ENCODE data around the gene ZMYND10.

ZMYND10 gene

DNA sequence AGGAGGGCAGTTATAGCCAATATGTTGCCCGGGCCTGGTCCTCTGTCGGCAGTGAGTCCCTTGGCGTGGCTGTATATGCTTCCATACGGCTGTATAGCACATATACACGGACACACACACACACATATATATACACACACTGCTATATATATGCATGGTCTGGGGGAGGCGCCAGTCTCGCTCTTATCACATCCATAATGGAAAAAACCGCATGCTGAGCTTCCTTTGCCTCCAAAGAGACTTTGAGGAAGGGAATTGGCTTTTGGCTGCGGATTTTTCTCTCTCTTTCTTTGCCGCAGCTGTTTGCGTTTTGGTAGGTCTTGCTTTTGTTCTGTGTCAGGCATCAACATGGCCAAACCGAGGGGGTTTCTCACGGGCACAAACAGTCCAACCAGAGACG lies 25.1 kb upstream of the ZMYND10 start:
- no peak for DNase-seq

DNA sequence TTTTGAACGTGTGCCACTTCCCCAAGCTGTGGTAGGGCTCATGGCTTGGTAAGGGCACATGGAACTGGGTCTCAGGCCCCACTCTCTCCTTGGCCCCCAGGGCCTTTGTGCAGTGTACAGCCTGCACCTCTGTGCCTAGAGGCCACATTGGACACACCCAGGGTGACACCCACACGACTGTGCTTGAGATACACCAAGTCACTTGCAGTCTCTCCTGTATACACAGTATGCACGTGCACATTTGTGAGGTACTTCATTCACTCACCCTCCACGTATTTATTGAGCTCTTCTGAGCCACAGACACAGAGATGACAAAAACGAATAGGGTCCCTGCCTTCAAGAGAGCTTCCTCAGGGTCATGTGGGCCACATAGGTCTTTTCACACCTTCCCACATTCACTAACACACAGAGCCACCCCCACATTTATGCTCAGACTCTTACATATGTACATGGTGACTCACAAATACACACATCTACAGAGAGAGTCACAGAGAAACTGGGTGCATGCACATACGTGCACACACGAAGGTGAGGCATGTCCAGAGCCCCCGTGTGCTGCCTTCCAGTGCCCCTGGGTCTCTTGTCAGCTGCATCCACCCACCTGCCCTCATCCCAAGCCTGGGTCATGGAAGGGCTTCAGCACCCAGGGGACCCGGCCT lies 23.6 kb upstream of the ZMYND10 start:
- no peak for DNase-seq

DNA sequence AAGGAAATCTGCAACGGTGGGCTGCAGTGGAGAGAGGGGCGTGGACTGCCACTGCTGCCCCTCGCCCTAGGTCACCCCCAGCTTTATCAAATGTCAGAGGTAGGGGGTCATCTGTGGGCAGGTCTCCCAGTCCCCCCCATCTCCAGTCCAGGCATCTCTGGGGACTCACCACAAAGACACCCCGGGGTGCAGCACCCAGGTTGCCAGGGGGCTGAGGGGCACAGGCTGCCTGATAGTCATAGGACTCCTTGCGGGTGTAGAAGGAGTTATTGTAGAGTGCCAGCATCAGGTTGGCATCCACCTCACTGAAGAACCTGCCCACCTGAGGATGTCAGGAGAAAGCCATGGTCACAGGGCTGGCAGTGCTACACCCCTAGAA lies 20.3 kb upstream of the ZMYND10 start:
- DNase-seq, result no peak

DNA sequence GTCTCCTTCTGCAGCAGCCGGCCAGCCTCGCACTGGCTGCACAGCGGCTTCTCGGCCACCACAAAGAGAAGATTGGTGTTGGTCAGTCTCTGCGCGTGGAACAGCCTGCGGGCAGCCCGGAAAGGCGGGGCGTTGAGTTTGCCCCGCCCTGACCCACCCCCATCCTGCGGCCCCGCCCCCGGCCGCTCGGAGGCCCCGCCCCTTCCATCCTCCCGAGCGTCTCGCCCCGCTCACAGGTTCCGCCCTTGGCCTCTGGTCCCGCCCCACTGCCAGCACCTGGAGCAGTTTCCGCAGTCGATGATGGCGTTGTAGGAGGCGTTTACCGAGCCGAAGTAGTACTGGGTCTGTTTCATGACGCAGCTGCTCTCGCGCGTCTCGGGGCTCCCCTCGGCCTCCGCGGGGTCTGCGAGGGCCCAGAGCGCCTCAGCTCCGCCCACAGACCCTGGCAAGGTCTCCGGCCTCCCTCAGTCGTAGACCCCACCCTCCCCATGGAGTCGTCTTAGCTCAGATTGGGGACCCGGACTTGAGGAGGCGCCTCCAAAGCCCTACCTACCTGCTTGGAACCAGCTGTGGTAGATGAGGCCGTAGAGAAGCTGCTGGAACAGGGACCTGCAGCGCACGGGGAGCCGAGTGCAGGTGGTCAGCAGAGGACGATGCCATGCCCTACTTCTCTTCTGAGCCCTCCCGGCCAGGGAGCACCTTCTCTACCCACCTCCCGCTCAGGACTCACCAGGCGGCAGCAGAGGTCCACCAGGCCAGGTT lies 19.7 kb upstream of the ZMYND10 start:
- peak; percentile 81 for DNase-seq

DNA sequence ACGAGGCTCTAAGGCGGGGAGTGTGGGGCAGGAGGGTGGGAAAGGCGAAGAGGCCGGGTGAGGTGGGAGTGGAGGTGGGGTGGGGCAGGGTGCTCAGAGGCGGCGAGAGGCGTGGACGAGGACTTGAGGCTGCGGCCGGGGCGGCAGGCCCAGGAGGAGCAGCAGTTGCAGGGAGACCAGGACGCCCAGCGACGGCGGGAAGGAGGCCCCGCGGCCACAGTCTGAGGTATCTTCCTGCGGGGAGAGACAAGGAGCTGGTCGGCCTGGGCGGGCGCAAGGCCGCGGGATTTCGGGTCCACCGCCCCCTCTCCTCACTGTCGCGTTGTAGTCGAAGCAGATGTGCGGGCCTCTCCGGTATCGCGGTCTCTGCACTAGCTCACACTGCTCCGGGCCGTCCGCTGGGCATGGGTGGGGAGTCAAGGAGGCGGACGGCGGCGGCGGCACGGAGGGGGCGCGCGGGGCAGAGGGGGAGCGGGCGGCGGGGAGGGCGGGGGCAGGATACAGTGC lies 19.1 kb upstream of the ZMYND10 start:
- DNase-seq, result peak; percentile 30

DNA sequence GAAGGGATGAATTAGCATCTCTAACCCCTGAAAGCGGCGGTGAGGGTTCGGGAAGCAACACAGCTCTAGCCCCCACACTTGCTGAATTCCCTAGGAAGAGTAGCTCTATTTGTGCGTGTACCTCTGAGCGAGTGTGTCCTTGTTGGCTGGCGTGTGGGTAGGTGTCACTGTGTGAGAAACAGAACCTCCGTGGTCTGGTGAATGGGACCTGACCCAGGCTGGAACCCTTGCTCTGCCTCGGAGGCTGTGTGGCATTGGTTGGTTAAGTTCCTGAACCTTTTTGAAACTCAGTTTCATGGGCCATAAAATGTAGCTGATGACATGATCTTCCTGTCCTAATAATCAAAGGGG lies 14.2 kb upstream of the ZMYND10 start:
- DNase-seq, result no peak

DNA sequence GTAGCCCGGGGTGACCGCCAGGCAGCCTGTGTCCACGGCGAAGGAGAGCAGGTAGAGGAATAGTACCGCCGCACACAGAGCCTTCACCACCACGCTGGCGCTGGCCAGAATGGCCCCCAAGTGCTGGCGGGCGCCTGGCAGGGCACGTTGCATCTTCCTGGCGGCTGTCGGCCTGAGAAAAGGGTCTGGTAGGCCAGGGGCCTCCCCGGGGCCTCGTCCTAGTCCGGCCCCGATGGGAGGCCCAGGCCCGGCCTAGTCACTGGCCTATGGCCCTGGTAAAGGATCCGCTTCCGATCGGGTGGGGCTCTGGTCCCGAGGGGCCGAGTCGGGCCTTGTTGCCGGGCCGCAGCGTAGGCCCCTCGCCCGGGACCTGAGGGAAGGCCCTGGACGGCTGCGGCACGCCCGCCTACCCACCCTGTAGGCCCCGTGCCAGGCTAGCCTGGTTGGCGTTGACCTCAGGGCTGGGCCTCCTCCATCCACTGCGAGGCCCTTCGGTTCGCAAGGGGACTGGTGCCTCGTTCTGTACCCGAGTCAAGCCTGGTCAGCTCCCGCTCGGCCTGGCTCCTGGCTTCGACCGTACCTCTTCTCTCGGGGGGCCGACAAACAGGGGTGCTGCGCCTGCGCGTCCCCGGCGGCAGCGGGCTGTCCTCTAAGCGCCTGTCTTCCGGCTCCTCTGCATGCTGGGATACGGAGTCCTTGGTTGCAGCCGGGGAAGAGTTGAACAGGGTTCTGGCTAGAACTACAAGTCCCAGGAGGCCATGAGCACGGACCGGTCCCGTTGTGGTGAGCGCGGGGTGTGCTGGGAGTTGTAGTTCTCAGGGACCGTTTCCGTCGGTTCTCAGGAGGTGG lies 13.6 kb upstream of the ZMYND10 start, which contains the start of gene TMEM115:
Gene TMEM115 (minus strand): TSS at position 611 of the 849 bp plus-strand sequence. CDS start 458 bp downstream, at position 153.
- peak; percentile 81 for DNase-seq

DNA sequence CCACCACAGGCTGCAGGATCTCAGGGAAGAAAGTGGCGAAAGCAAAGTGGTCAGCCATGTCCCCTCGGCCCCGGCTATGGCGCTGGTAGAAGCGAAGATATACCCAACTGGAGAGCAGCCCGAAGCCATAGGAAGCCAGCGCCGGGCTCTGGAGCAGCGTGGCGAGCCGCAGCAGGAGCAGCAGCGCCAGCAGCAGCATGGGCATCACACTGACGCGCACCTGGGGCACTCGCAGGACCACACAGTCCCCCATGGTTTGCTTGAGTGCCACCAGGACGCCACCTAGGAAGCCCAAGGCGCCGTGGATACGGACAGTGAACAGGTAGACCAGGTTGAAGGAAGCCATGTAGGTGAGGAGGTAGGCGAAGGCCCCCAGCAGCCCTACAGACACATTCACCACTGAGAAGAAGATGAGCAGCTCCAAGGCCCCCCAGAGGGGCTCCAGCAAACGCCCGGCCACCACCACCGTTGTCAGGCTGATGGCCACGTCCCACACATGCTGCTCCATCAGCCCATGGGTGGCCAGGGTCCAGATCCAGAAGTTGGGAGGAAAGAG lies 12.9 kb upstream of the ZMYND10 start:
- DNase-seq, result no peak

DNA sequence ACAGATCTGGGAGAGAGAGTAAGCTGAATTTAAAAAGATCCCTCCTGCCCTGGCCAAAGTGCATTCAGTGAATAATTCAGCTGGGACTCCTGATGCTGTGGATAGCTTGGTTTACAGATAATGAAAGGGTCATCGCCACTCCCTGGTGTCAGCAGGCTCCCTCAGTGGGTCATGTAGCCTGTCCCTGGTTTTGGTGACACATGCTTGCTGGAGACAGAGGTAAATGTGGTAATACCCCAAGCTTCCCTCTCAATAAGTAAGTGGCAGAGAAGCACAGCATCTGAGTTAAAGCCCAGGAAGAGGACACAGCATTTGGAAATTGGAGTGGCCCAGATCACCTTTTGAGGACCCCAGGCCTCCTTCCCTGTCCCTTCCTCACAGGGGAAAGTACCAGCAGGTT lies 11.9 kb upstream of the ZMYND10 start:
- no peak for DNase-seq

DNA sequence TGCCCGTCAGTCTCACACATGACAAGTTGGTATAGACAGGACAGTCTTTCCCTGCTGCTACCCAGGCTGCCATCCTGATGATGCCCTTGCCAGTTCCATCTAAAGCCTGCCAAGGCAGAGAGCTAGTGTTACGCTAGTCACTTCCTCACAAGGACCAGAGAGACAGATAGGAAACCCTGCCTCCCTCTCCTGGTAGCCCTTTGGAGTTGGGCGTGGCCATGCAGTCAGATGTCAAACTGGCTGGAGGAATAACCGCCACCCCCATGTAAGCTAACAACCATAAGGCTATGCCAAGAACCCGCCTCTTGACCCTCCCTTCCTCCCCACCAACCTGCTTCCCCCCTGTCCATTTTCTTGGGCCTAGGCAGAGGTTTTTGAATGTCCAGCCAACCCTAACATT lies 11.0 kb upstream of the ZMYND10 start:
- no peak for DNase-seq

DNA sequence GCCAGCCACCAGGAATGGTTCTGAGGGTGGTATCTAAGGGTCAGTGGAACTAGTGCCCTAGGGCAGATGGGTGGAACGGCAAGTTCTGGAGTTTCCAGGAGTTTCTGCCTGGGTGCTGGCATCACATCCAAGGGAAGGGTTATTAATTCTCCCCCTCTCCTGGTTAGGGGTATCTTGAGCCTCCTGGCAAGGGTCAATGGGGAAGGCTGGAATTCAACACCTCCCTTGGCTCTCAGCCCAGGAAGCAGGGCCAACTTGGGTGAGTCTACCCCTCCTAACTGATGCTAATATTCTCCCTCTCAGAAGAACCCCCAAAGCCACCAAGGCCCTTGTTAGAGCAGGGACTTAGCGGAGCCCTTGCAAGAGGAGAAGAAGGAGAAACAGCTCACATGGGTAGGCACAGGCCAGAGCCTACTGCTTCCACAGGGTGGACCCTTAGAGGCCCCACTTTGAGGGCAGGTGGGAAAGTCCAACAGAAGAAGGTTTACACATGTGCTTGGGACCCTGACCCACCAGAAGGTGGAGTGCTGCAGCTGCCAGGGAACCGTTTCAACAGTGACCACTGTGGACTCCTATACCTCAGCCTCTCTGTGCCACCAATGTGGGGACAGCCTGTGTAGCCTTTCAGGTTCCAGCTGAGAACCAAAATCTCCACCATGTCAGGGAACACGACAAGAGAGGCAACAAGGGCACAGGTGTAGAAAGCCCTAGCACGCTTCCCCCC lies 10.5 kb upstream of the ZMYND10 start:
- DNase-seq, result no peak

DNA sequence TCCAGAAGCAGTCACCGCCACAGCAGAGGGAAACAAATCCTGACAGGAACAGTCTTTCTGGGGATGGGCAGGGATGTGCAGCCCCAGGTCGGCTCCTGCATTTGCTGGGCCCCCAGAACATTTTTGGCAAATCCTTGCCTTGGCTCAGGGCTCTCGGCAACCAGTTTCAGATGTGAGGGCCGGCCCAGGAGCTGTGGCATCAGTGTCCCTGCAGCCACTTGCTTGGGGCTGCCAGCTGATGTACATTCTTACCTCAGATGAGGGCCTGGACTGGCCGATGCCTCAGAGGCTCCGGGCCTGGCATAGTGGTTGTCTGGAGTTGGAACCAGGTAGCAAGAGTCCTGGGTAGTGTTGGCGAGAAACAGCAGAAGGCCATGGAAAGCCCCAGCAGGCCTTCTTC lies 9.3 kb upstream of the ZMYND10 start:
- no peak for DNase-seq

DNA sequence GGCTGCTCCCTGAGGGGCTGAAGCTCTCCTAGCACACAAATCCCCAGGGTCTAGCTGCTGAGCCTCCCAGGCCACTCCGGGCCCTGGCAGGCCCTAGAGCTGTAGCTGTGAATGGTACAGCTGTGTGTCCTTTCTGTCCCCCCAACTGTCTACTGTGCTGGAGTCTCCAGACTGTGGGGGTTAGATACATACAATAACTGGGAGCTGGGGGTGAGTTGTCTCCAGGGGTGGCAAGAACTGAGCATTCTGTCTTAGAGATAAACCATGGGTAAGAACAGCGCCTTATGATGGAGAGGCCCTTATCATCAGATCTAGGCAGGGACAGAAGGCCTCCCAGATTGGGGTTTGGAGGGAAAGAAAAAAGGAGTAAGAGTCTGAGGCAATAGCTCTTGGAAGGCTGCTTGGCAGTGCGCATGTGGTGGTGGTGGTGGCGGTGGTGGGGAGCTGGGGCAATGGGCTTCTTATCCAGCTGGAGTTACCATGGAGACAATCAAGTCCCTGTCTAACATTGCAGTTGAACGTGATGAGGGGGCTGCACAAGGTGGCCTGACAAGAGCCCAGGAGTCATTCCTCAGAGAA lies 8.7 kb upstream of the ZMYND10 start:
- DNase-seq, result no peak

DNA sequence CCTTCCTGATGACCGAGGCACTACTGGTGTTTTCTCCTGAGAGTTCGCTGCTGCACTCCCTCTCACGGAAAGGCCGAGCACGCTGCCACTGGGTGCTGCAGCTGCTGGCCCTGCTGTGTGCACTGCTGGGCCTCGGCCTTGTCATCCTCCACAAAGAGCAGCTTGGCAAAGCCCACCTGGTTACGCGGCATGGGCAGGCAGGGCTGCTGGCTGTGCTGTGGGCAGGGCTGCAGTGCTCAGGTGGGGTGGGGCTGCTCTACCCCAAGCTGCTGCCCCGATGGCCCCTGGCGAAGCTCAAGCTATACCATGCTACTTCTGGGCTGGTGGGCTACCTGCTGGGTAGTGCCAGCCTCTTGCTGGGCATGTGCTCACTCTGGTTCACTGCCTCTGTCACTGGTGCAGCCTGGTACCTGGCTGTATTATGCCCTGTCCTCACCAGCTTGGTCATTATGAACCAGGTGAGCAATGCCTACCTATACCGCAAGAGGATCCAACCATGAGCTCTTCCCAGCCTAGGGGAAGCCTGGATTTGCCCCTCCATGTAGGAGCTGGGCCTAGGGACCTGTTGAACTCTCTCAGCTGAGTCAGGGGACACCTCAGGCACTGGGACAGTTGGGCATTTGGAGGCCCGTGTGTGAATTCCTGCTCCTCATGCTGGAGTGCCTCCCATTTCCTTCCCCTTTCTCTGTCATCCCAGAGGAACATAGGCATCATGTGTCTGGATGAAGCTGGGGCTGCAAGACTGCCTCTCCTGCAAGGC lies 7.9 kb upstream of the ZMYND10 start:
- no peak for DNase-seq

DNA sequence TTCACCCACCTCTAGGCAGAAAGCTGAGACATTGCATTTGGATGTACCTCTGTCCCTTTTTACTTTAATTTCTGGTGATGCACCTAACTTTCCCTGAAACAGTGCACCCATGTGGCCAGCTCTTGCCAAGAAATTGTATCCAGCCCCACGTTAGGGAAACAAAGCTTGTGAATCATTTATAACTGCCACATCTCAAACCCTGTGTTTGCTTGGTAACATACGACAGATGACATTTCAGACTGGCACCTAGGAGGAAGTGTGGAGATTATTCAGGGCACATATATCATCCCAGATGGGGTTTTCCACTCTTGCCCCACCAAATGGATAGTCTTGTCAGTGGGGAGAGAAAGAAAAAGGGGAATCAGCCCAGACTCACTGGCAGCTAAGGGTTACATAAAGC lies 7.2 kb upstream of the ZMYND10 start:
- no peak for DNase-seq

DNA sequence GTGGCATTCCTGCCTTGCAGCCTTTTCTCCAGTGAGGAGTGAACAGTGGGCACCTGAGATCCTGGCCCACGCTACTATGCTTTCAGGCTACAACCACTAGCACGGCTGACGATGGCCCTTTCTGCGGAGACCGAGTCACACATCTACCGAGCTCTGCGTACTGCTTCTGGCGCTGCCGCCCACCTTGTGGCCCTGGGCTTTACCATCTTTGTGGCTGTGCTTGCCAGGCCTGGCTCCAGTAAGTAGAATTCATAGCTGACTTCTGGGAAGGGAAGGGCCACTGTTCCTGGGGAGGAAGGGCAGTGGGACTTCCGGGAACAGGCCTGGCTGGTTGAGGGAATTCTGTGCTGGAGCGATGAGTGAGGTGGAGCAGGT lies 5.8 kb upstream of the ZMYND10 start:
- no peak for DNase-seq

DNA sequence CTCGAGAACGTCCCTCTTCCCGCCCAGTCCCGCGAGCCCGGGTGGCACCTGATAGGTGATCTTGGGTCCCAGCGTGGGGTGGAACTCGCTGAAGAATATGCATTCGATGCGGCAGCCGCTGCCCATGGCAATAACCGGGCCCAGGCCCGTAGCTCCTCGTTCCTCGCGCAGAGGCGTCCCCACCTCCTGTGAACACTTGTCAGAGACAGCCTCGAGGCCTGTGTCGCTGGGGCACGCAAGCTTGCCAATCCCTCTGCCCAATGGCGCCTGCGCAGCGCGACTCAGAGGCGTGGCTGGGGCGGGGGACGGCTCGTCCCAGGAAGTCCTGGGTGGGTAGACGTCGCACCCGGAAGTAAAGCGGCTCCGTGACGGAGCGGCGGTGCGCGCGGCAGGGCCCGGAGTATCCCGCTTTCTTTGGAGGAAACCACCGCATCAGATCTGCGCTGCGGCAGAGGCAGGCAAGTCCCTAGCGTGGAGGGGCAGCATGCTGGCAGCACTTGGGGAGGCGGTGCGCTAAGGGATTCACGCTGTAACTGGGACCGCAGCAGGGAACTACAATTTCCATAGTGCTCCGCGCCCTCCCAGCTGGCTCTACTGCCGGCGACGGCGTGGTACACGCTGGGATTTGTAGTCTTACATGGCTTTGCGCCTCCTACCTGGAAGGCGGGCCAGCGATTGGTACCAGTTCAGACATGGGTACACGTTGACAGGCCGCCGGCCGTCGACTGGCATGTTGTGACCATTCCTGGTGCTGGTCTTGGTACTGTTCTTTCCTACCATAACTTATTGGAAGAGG lies 5.2 kb upstream of the ZMYND10 start, which contains the start of the genes CYB561D2 and NPRL2:
Gene CYB561D2 (plus strand): TSS at position 336 of the 796 bp plus-strand sequence. CDS start 572 bp downstream, outside the sequence.
Gene NPRL2 (minus strand): TSS at position 249 of the 796 bp plus-strand sequence. CDS start 123 bp downstream, at position 126.
- peak; percentile 100 for DNase-seq

DNA sequence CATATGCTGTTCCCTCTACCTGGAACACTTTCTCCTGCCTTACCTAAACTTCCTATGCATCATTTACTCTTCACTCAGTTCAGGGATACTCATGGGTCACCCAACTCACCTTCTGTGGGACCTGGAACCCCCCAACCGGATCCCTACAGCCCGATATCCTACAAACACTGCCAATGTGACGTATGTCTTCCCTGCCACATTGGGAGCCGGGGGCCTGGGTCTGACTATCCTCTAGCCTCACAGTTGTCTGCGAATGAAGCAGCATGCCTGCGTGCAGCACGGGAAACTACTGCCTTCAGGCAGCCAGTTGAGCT lies 4.6 kb upstream of the ZMYND10 start:
- DNase-seq, result no peak

DNA sequence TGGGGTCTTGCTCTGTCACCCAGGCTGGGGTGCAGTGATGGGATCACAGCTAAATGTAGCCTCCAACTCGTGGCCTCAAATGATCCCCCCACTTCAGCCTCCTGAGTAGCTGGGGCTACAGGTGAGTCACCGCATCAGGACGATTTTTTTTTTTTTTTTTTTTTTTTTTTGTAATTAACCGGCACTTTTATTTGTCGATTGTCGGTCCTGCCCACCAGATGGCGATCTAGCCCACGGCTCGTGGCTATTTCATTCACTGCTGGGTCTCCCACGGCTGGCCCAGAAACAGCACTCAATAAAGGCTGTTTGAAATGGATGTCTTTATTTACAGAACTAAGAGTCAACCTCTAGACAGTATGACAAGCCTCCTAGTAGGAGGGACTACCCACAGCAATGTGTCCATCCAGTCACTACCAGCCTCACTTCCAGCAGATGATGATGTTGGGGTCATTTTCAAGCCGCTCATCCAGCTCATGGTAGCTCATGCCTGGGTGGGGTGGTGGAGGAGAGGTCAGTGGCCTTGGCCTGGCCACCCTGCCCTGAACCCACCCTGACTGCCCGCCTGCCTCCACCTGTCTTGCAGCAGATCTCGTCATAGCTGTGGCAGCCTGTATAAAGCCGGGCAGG lies 1.8 kb upstream of the ZMYND10 start:
- DNase-seq, result no peak

DNA sequence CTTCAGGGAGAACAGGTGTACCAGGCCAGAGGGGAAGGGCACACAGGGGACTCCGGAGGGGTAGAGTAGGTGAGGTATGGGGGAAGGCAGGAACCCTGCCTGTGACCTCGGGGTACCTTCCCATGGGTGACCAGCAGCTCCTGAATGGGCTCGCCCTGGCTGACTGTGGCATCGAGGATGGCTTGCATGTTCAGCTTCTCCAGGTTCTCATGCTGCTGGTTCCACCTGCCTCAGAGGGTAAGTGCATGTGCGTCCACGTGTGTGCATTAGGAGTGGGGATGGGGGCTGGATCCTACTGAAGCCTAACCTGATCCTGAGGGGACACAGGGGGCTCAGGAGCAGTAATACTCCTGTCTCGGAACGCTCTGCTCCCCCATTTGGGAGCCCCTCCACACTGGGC lies 524 bp downstream of the ZMYND10 start:
- no peak for DNase-seq
